RWPE1 (cell line): Measurements from ENCODE around the gene TPX2.

ENCODE experiments used
- CTCF ChIA-PET: fragments of 350-600 bp; sonication (Branson Sonifier 250); formaldehyde crosslinking; extraction: SDS; loops from one replicate; lab custom pipeline; 2021; lab: Yijun Ruan, JAX
- POLR2A ChIA-PET: fragments of 400-600 bp; formaldehyde crosslinking; extraction: SDS; loops from one replicate; lab custom pipeline; 2020; ENCODE audit warnings: antibody characterized with exemption; ENCODE audit not compliant: low non-redundant PET; lab: Yijun Ruan, JAX
- DNase-seq: peaks from one replicate; pipeline ENCODE4 v3.0.0; 2012; ENCODE audit warnings: low spot score
- H3K27ac ChIP-seq: fragments of 450-650 bp; 2 replicates; pipeline ENCODE4 v1.5.1; 2017
- CTCF ChIP-seq: fragments of 450-650 bp; conservative IDR thresholded peaks from 2 replicates; pipeline ENCODE4 v1.5.1; 2017; ENCODE audit warnings: low read depth, mild to moderate bottlenecking

TPX2 gene

GRCh38 chr20:31801508-31801907 is 62.4 kb downstream of the TPX2 start:
- CTCF ChIA-PET = no interaction called here

DNA sequence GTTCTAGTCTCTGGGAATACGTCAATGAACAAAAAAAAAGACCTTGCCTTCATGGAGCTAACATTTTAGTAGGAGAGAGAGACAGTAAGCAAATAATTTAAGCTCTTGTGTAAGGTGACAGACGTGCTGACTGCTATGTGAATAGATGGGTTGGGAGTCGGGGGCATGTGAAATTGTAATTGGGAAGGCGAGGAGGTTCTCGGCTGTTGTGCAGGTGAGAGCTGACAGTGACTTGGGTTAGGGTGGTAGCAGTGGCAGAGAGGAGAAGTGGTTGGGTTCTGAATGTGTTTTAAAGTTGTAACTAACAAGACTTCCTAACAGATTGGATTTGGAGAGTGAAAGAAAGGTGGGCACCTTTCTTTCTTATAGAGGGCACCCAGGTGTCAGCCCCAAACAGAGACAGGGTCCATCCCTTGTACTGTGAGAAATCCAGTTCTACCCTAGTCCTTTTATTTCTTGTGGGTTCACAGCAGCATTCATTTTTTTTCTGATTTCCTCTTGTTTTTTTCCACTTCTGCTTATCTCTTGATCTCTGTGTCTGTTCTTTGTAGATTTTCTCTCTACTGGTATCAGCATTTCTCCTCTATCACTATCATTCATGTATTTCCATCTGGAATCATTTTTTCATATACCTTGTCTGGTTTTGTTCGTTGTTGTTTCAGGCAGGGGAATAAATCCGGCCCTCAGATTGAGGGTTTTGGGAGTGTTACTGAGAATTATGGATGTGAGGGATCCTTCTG is 64.6 kb downstream of the TPX2 start:
- H3K27ac ChIP-seq = no peak overlapping the region
- no peak for DNase-seq
- POLR2A ChIA-PET = no interaction called here
- CTCF ChIA-PET = interaction anchor here (0.6 kb wide), 1 partner anchor 386 kb away, joined by 3 read pairs; no protein-coding TSS in a partner anchor
- TF ChIP-seq CTCF = no peak

More at GRCh38 chr20:31801508-31801907, 62.4 kb downstream of the TPX2 start:
- POLR2A ChIA-PET = no interaction called here
- no peak overlapping the region for H3K27ac ChIP-seq
- no peak for DNase-seq
- TF ChIP-seq CTCF = no peak

GRCh38 chr20:31806564-31807355 is 67.7 kb downstream of the TPX2 start:
- TF ChIP-seq CTCF = no peak
- H3K27ac ChIP-seq = no peak overlapping the region
- CTCF ChIA-PET = interaction anchor here (0.6 to 1.8 kb wide), 5 partner anchors 16 to 208 kb away, joined by 3 to 13 read pairs (median 4); no protein-coding TSS in a partner anchor
- POLR2A ChIA-PET = no interaction called here
- DNase-seq = no peak

GRCh38 chr20:31808481-31808880 is 69.4 kb downstream of the TPX2 start:
- TF ChIP-seq CTCF = no peak
- no peak for DNase-seq
- ChIA-PET POLR2A (no interaction called here), CTCF (interaction anchor here (0.5 to 1.6 kb wide), 4 partner anchors 11 to 352 kb away, joined by 3 to 5 read pairs (median 3); no protein-coding TSS in a partner anchor)
- no peak overlapping the region for H3K27ac ChIP-seq

DNA sequence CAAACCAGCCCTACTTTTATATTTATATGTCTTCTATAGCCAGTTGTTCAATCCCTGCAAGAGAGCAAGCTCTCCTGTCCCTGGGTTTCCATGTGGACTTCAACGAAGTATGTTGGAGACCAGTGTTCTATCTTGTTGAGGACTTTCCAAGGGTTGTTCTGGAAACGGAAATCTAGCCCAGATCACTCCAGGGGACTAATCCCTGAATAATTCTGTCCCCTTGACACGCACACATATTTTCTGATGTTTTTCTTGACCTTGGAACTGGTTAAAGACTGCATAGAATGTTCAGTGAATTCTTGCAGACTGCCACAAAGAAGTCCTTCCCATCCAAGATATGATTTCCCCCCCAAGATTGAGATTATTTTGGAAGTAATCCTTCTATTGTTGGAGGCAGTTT is 70.6 kb downstream of the TPX2 start:
- H3K27ac ChIP-seq = no peak overlapping the region
- no peak for DNase-seq
- ChIA-PET CTCF (interaction anchor here (0.7 to 1.6 kb wide), 2 partner anchors 12 to 35 kb away, joined by 3 to 5 read pairs; no protein-coding TSS in a partner anchor), POLR2A (no interaction called here)
- no peak for TF ChIP-seq CTCF

DNA sequence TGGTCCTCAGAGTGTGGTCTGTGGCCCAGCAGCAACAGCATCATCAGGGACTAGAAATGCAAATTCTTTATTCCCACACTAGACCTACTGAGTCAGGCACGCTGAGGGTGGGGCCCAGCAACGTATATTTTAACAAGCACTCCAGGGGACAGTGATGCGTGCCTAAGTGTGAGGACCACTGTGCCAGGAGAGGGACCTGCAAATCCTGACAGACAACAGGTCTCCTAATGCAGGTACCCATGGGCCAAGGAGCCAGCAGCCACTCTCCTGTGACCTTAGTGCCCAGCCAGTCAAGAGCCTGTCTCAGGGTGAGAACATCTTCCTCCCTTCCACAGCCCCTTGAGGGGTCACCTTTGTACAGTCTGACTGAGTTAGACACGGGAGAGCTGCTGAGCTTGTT is 72.1 kb downstream of the TPX2 start:
- ChIA-PET CTCF (interaction anchor here (0.9 kb wide), 1 partner anchor 11 kb away, joined by 8 read pairs; no protein-coding TSS in a partner anchor), POLR2A (no interaction called here)
- no peak overlapping the region for H3K27ac ChIP-seq
- no peak for DNase-seq
- no peak for TF ChIP-seq CTCF
